Sigmoid colon (tissue), 7 donors: Measurements from ENCODE around the gene PLXNA1. TPM values are rescaled to one million over a fixed set of nuclear protein-coding genes. Genes with fewer than 3 reads are reported as not detected.

Experiments used
- DNase-seq: peaks from one replicate; pipeline ENCODE4 v3.0.0-alpha.2; 2019
- H3K27ac ChIP-seq, 4 donors: fragments of 200-600 bp; sonication (generic); one replicate each; pipeline ENCODE4 v1.5.1; 2016 to 2019; ENCODE audit warnings: mild to moderate bottlenecking in 1 of 4
- H3K27me3 ChIP-seq, 3 donors: fragments of 200-600 bp; sonication (generic); one replicate each; pipeline ENCODE4 v1.5.1; 2019; ENCODE audit warnings: mild to moderate bottlenecking in 1 of 3
- H3K36me3 ChIP-seq, 4 donors: fragments of 200-600 bp; sonication (generic); one replicate each; pipeline ENCODE4 v1.5.1; 2016 to 2019
- H3K4me1 ChIP-seq, 4 donors: fragments of 200-600 bp; sonication (generic); one replicate each; pipeline ENCODE4 v1.5.1; 2017 to 2019
- H3K4me3 ChIP-seq, 4 donors: fragments of 200-600 bp; sonication (generic); one replicate each; pipeline ENCODE4 v1.5.1; 2017 to 2019; ENCODE audit warnings: mild to moderate bottlenecking in 2 of 4, moderate library complexity in 1 of 4
- H3K9me3 ChIP-seq, 4 donors: fragments of 200-600 bp in 3 of 4; sonication (generic) in 3 of 4; one replicate each; pipeline versions ENCODE4 v1.5.1 to v1.6.1; 2013 to 2019
- CTCF ChIP-seq, 4 experiments: fragments of 450-650 bp in 3 of 4; fragments of 200-600 bp in 1 of 4; IDR thresholded peaks; one replicate each; pipeline ENCODE4 v1.5.1; 2016 to 2019; ENCODE audit warnings: antibody characterized with exemption in 4 of 4, mild to moderate bottlenecking in 3 of 4, moderate library complexity in 2 of 4
- EP300 ChIP-seq, 4 donors: sonication (generic); formaldehyde crosslinking; IDR thresholded peaks; one replicate each; pipeline ENCODE4 v1.6.1; 2017; ENCODE audit warnings: antibody characterized with exemption in 4 of 4
- POLR2A ChIP-seq, 2 donors: fragments of 450-650 bp; IDR thresholded peaks; one replicate each; pipeline ENCODE4 v1.6.1; 2016; ENCODE audit warnings: antibody characterized with exemption in 2 of 2, mild to moderate bottlenecking in 2 of 2, moderate library complexity in 2 of 2
- POLR2AphosphoS5 ChIP-seq, 4 donors: sonication (generic); formaldehyde crosslinking; IDR thresholded peaks; one replicate each; pipeline ENCODE4 v1.6.1; 2017; ENCODE audit warnings: antibody characterized with exemption in 4 of 4
- WGBS, 2 donors: extraction: QIAGEN DNeasy Blood & Tissue Kit; methylation state at CpG; one replicate each; pipeline ENCODE4 v1.1.7; 2013; 5-methylcytosine and 5-hydroxymethylcytosine counted together
- intact Hi-C: fragments of 100-400 bp; cut with DNase I; formaldehyde crosslinking; loops from one replicate; pipeline ENCODE4 v1.15.1; 2023
- polyA plus RNA-seq, 3 donors: library from polyadenylated mRNA; stranded (reverse); fragments of 200-250 nt; gene quantifications; one replicate each; pipeline ENCODE4 v1.2.3, GENCODE V29; 2013
- total RNA-seq, 4 donors: library from RNA; depleted of rRNA; stranded (reverse); fragments of >200 nt; gene quantifications; one replicate each; pipeline ENCODE4 v1.1.0, GENCODE V29; 2016
- donor health status: healthy with polysubstance abuse.
- donor health status: Bipolar disorder and iron deficiency.
- donor health status: healthy.

Gene PLXNA1
- total and polyA plus RNA-seq, 7 donors: 0.60 to 29.6 (median 8.2) TPM

GRCh38 chr3:127017781-127018180 is 34.9 kb downstream of the PLXNA1 start:
- 95 to 97% methylated on average over 17 of the region's 17 CpGs for WGBS, 2 donors
- no peak overlapping the region for H3K4me3 ChIP-seq
- peaks cover 23 to 94% (median 60%) of the 10 kb centered on the region in 4 donors for H3K36me3 ChIP-seq
- H3K4me1 ChIP-seq: no peaks in the 10 kb centered on the region
- DNase-seq: no peak
- H3K27me3 ChIP-seq: no peaks in the 10 kb centered on the region
- intact Hi-C loops: no loop called here
- TF ChIP-seq POLR2AphosphoS5 (IDR thresholded peaks at IDR 0.05) (no peak), CTCF (IDR thresholded peaks at IDR 0.05) (no peak), EP300 (IDR thresholded peaks at IDR 0.05) (no peak), POLR2A (IDR thresholded peaks at IDR 0.05) (no peak)
- H3K9me3 ChIP-seq: no peaks in the 10 kb centered on the region
- no peak overlapping the region for H3K27ac ChIP-seq

GRCh38 chr3:127018306-127018828 is 35.5 kb downstream of the PLXNA1 start:
- Histone ChIP-seq H3K27me3 (no peaks in the 10 kb centered on the region), H3K27ac (no peak overlapping the region), H3K4me1 (no peaks in the 10 kb centered on the region), H3K4me3 (no peak overlapping the region), H3K9me3 (no peaks in the 10 kb centered on the region), H3K36me3 (peaks cover 23 to 95% (median 61%) of the 10 kb centered on the region in 4 donors)
- no peak for DNase-seq
- TF ChIP-seq POLR2AphosphoS5 (IDR thresholded peaks at IDR 0.05): no peak
- TF ChIP-seq EP300 (IDR thresholded peaks at IDR 0.05): no peak
- TF ChIP-seq POLR2A (IDR thresholded peaks at IDR 0.05): no peak
- TF ChIP-seq CTCF (IDR thresholded peaks at IDR 0.05): no peak
- intact Hi-C loops: no loop called here
- WGBS, 2 donors: 96% methylated on average over 20 of the region's 20 CpGs

GRCh38 chr3:127019449-127019848 is 36.5 kb downstream of the PLXNA1 start:
- intact Hi-C loops: no loop called here
- Histone ChIP-seq H3K36me3 (peaks cover 23 to 94% (median 54%) of the 10 kb centered on the region in 4 donors), H3K4me3 (no peak overlapping the region), H3K4me1 (no peaks in the 10 kb centered on the region), H3K9me3 (no peaks in the 10 kb centered on the region), H3K27ac (no peak overlapping the region), H3K27me3 (no peaks in the 10 kb centered on the region)
- DNase-seq: no peak
- WGBS, 2 donors: 93 to 94% methylated on average over 8 of the region's 8 CpGs
- TF ChIP-seq EP300 (IDR thresholded peaks at IDR 0.05): no peak
- TF ChIP-seq POLR2A (IDR thresholded peaks at IDR 0.05): no peak
- no peak for TF ChIP-seq POLR2AphosphoS5 (IDR thresholded peaks at IDR 0.05)
- TF ChIP-seq CTCF (IDR thresholded peaks at IDR 0.05): no peak

GRCh38 chr3:127020543-127020942 is 37.6 kb downstream of the PLXNA1 start:
- WGBS, 2 donors: 95 to 96% methylated on average over 13 of the region's 13 CpGs
- H3K9me3 ChIP-seq: no peaks in the 10 kb centered on the region
- no peak overlapping the region for H3K4me3 ChIP-seq
- no peak for TF ChIP-seq EP300 (IDR thresholded peaks at IDR 0.05)
- no peak for TF ChIP-seq POLR2A (IDR thresholded peaks at IDR 0.05)
- H3K36me3 ChIP-seq: peaks cover 23 to 86% (median 51%) of the 10 kb centered on the region in 4 donors
- intact Hi-C loops: no loop called here
- H3K4me1 ChIP-seq: no peaks in the 10 kb centered on the region
- H3K27me3 ChIP-seq: no peaks in the 10 kb centered on the region
- no peak for DNase-seq
- H3K27ac ChIP-seq: no peak overlapping the region

- intact Hi-C loops: no loop called here
- DNase-seq: no peak
- no peak for TF ChIP-seq EP300 (IDR thresholded peaks at IDR 0.05)
- TF ChIP-seq POLR2A (IDR thresholded peaks at IDR 0.05): no peak
- TF ChIP-seq CTCF (IDR thresholded peaks at IDR 0.05): no peak
- TF ChIP-seq POLR2AphosphoS5 (IDR thresholded peaks at IDR 0.05): no peak
- Histone ChIP-seq H3K27me3 (no peaks in the 10 kb centered on the region), H3K36me3 (peaks cover 11 to 82% (median 37%) of the 10 kb centered on the region in 4 donors), H3K27ac (no peak overlapping the region), H3K9me3 (no peaks in the 10 kb centered on the region), H3K4me3 (no peak overlapping the region), H3K4me1 (no peaks in the 10 kb centered on the region)
- 88 to 91% methylated on average over 7 of the region's 7 CpGs for WGBS, 2 donors
These were observed 39.9 kb downstream of the PLXNA1 start for GRCh38 chr3:127022849-127023248.
